H1 (cell line): ENCODE data around the gene IFT172. TPM values are rescaled to one million over a fixed set of nuclear protein-coding genes. Genes with fewer than 3 reads are reported as not detected.
A peak's percentile ranks its signal among the peaks of the same experiment; 100 is the strongest.

ENCODE experiments used
- ASH2L ChIP-seq: fragments of 200-600, 300-600 bp; sonication (generic); IDR thresholded peaks from one replicate; pipeline ENCODE4 v1.7.1; 2017; ENCODE audit warnings: low read length
- BRCA1 ChIP-seq: IDR thresholded peaks from 2 replicates; pipeline ENCODE4 v1.6.1; 2012; ENCODE audit warnings: low read depth, low read length, improper control_type of control experiment
- CBX5 ChIP-seq: fragments of 300-800, 300-1000 bp; sonication (generic); IDR thresholded peaks from 2 replicates; pipeline ENCODE4 v1.7.1; 2016; ENCODE audit warnings: antibody characterized with exemption, low read length, low read depth
- CBX8 ChIP-seq: fragments of 300-800, 300-1000 bp; sonication (generic); IDR thresholded peaks from 2 replicates; pipeline ENCODE4 v1.7.1; 2016; ENCODE audit warnings: low read depth, low read length, borderline replicate concordance
- CEBPB ChIP-seq: IDR thresholded peaks from 2 replicates; pipeline ENCODE4 v1.6.1; 2012; ENCODE audit warnings: low read depth, low read length
- E2F6 ChIP-seq: IDR thresholded peaks from 2 replicates; pipeline ENCODE4 v1.6.1; 2012; ENCODE audit warnings: inconsistent platforms
- FOSL1 ChIP-seq: IDR thresholded peaks from 2 replicates; pipeline ENCODE4 v1.6.1; 2011; ENCODE audit warnings: mild to moderate bottlenecking, low read depth, low read length, moderate library complexity; ENCODE audit not compliant: insufficient read depth
- JUND ChIP-seq: IDR thresholded peaks from 2 replicates; pipeline ENCODE4 v1.6.1; 2011; ENCODE audit warnings: mild to moderate bottlenecking, improper control_type of control experiment, low read length
- POU5F1 ChIP-seq: IDR thresholded peaks from 2 replicates; pipeline ENCODE4 v1.6.1; 2011; ENCODE audit warnings: low read depth, mild to moderate bottlenecking, low read length, moderate library complexity
- RAD21 ChIP-seq, 2 experiments: IDR thresholded peaks in 1 of 2; conservative IDR thresholded peaks in 1 of 2; 2 replicates each; pipeline ENCODE4 v1.6.1; 2011; ENCODE audit warnings: low read depth in 2 of 2, low read length in 2 of 2, improper control_type of control experiment in 1 of 2, inconsistent platforms in 1 of 2, mild to moderate bottlenecking in 1 of 2, moderate library complexity in 1 of 2
- RXRA ChIP-seq: IDR thresholded peaks from 2 replicates; pipeline ENCODE4 v1.6.1; 2011; ENCODE audit warnings: low read depth, mild to moderate bottlenecking, low read length, moderate library complexity; ENCODE audit not compliant: insufficient read depth
- TAF1 ChIP-seq: IDR thresholded peaks from 2 replicates; pipeline ENCODE4 v1.6.1; 2011; ENCODE audit warnings: mild to moderate bottlenecking, low read depth, low read length
- polyA plus RNA-seq, 7 experiments: library from polyadenylated mRNA; depleted of rRNA in 3 of 7; stranded (reverse) in 5 of 7; unstranded in 2 of 7; fragments of >200 nt in 5 of 7; fragments of 200-250 nt in 2 of 7; gene quantifications; 1 replicate in 5 of 7; 2 replicates in 1 of 7; 4 replicates in 1 of 7; pipeline versions ENCODE4 v1.2.1 to v1.2.3, GENCODE V29; 2011 to 2013; ENCODE audit warnings: missing spikeins in 2 of 7, mixed read lengths in 2 of 7
- total RNA-seq: library from RNA; stranded (reverse); fragmentation: NEBNext Ultra II Directional; extraction: Animal tissue kit (Norgen Biotek cat#: 25700); gene quantifications from 2 replicates; pipeline ENCODE4 v1.2.1, GENCODE V29; 2021
- TF ChIP-seq, protein P1 (sequence below), 3 experiments: IDR thresholded peaks; 1 replicate in 2 of 3; 2 replicates in 1 of 3; pipeline versions ENCODE4 v1.5.1 to v1.6.1; 2011; ENCODE audit warnings: low read length in 3 of 3, mild to moderate bottlenecking in 3 of 3, inconsistent platforms in 2 of 3, low read depth in 1 of 3, moderate library complexity in 1 of 3; ENCODE audit not compliant: insufficient read depth in 1 of 3; ENCODE audit errors: control extremely low read depth in 1 of 3

The IFT172 gene
- total and polyA plus RNA-seq, 2 of the 8 experiments (the other 6 are each of a cell fraction or from before 2014, with no cell fraction given) = 13.5 to 14.0 TPM

DNA sequence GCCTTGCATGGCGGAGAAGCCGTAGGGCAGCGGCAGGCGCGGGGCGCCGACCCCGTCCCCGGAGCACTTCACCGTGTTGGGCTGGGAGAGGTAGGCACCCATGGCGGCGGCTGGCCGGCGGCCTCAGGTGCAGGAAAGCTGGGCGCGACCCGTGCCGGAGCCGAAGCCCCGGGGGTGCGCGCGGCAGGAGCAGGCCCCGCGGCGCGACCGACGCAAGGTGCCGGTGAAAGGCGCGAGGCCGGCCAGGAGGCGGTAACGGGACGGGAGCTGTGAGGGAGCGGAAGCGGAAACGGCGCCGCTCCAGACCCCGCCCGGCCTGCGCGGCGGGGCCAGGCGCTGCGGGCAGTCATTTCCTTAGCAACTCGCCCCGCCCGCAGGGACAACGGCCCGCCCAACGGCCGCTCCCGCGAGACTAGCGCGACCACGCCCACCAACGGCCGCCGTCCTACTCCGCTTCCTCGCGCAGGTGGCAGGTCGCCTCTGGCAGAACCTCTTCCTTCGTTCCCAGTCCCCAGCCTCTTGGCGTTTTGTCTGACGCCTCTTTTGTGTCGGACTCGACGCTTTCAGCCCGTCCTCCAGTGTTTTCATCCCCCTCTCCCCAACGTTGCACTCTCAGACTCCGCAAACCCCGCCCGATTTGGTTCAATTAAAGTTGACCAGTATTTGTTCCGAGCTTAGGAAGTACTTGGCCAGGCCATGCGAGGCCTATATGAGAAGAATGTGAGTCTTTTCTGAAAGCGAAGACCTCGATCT, 80.0 kb downstream of the IFT172 start, which contains the start of gene PPM1G (continued):
- TF ChIP-seq CBX8 (no peak), CEBPB (no peak), POU5F1 (no peak), RAD21 (IDR thresholded peaks at IDR 0.05 in 1 of 2, conservative IDR thresholded peaks at IDR 0.05 in 1 of 2; ENCODE audit: low read depth in 2 of 2, low read length in 2 of 2) (no peak), JUND (no peak), ASH2L (peak; percentile 93), TAF1 (peak; percentile 93), CBX5 (no peak), E2F6 (peak; percentile 87; the same call in 1 of the 2 replicates), FOSL1 (no peak), RXRA (no peak), BRCA1 (peak; percentile 85)
- TF ChIP-seq, protein P1, sequence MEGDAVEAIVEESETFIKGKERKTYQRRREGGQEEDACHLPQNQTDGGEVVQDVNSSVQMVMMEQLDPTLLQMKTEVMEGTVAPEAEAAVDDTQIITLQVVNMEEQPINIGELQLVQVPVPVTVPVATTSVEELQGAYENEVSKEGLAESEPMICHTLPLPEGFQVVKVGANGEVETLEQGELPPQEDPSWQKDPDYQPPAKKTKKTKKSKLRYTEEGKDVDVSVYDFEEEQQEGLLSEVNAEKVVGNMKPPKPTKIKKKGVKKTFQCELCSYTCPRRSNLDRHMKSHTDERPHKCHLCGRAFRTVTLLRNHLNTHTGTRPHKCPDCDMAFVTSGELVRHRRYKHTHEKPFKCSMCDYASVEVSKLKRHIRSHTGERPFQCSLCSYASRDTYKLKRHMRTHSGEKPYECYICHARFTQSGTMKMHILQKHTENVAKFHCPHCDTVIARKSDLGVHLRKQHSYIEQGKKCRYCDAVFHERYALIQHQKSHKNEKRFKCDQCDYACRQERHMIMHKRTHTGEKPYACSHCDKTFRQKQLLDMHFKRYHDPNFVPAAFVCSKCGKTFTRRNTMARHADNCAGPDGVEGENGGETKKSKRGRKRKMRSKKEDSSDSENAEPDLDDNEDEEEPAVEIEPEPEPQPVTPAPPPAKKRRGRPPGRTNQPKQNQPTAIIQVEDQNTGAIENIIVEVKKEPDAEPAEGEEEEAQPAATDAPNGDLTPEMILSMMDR (IDR thresholded peaks at IDR 0.05; ENCODE audit: control extremely low read depth in 1 of 3, insufficient read depth in 1 of 3, low read depth in 1 of 3, low read length in 3 of 3) = no peak
